DOHH2 (cell line): ENCODE measurements around the gene GHRH.

Source experiments
- H3F3A ChIP-seq: fragments of 200-600 bp; sonication (generic), shearing (Covaris generic); 2 replicates; pipeline ENCODE4 v1.6.0; 2016; ENCODE audit warnings: antibody characterized with exemption, mild to moderate bottlenecking; ENCODE audit not compliant: control insufficient read depth, insufficient read depth
- H3K27ac ChIP-seq: fragments of 200-600 bp; sonication (generic); 2 replicates; pipeline ENCODE4 v1.5.1; 2014; ENCODE audit warnings: low read depth, mild to moderate bottlenecking, low read length, moderate library complexity
- H3K27me3 ChIP-seq: fragments of 200-600 bp; sonication (generic); 2 replicates; pipeline ENCODE4 v1.6.1; 2014; ENCODE audit warnings: mild to moderate bottlenecking, low read length, mixed read lengths; ENCODE audit not compliant: control insufficient read depth
- H3K36me3 ChIP-seq: fragments of 200-600 bp; sonication (generic); 2 replicates; pipeline ENCODE4 v1.6.1; 2014; ENCODE audit warnings: mild to moderate bottlenecking, low read length, moderate library complexity, mixed read lengths; ENCODE audit not compliant: control insufficient read depth
- H3K4me1 ChIP-seq: fragments of 200-600 bp; sonication (generic); 2 replicates; pipeline ENCODE4 v1.6.1; 2014; ENCODE audit warnings: mild to moderate bottlenecking, low read length, mixed read lengths; ENCODE audit not compliant: control insufficient read depth
- H3K4me2 ChIP-seq: fragments of 200-600 bp; sonication (generic); 2 replicates; pipeline ENCODE4 v1.6.0; 2014; ENCODE audit warnings: mild to moderate bottlenecking, low read length, moderate library complexity
- H3K4me3 ChIP-seq: fragments of 200-600 bp; sonication (generic); 2 replicates; pipeline ENCODE4 v1.5.1; 2014; ENCODE audit warnings: mild to moderate bottlenecking, low read length, mixed read lengths
- H3K79me2 ChIP-seq: fragments of 200-600 bp; sonication (generic); 2 replicates; pipeline ENCODE4 v1.6.1; 2014; ENCODE audit warnings: mild to moderate bottlenecking, low read length, mixed read lengths; ENCODE audit not compliant: control insufficient read depth
- H3K9me2 ChIP-seq: fragments of 200-600 bp; sonication (generic); replicated peaks from 2 replicates; pipeline ENCODE4 v1.6.1; 2014; ENCODE audit warnings: mild to moderate bottlenecking, low read length, mixed read lengths; ENCODE audit not compliant: control insufficient read depth
- H3K9me3 ChIP-seq: fragments of 200-600 bp; sonication (generic); 2 replicates; pipeline ENCODE4 v1.6.1; 2014; ENCODE audit warnings: antibody characterized with exemption, low read length, mixed read lengths; ENCODE audit not compliant: control insufficient read depth, insufficient read depth
- H4K20me1 ChIP-seq: fragments of 200-600 bp; sonication (generic); 2 replicates; pipeline ENCODE4 v1.6.0; 2014; ENCODE audit warnings: low read depth, mild to moderate bottlenecking, antibody characterized with exemption, low read length, moderate library complexity; ENCODE audit not compliant: control insufficient read depth, insufficient read depth
- CTCF ChIP-seq: fragments of 200-600 bp; sonication (generic); IDR thresholded peaks from one replicate; pipeline ENCODE4 v1.5.1; 2014; ENCODE audit warnings: antibody characterized with exemption, mild to moderate bottlenecking, low read depth, low read length; ENCODE audit not compliant: poor library complexity, severe bottlenecking
- EZH2phosphoT487 ChIP-seq: fragments of 200-600 bp; sonication (generic); IDR thresholded peaks from 2 replicates; pipeline ENCODE4 v1.6.1; 2017; ENCODE audit warnings: borderline replicate concordance, mild to moderate bottlenecking, antibody characterized with exemption, low read length, moderate library complexity, mixed read lengths

The GHRH gene

DNA sequence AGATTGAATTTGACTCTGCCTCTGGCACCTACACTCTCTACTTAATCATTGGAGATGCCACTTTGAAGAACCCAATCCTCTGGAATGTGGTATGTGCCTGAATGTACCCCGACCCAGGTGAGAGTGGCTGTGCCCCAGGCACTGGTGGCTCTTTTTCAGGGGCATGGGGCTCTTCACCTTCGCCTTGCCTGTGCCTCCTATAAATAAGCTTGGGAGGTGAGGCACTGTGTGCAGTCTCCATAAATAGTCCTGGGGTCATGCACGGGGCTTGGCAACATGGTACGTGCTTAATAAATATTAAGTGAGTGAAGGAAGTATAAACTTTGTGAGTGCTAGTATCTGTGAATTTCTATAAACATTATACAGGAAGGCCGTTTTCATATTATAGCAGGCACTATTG, 33.0 kb downstream of the GHRH start:
- no peaks in the 10 kb centered on the region for H3K9me3 ChIP-seq
- H4K20me1 ChIP-seq, result no peaks in the 10 kb centered on the region
- no peak for TF ChIP-seq CTCF
- TF ChIP-seq EZH2phosphoT487, result no peak
- H3K4me3 ChIP-seq, result no peak overlapping the region
- H3K36me3 ChIP-seq, result peaks cover 100% of the 10 kb centered on the region
- H3K79me2 ChIP-seq, result no peaks in the 10 kb centered on the region
- H3K27ac ChIP-seq, result no peak overlapping the region
- H3K4me2 ChIP-seq, result no peak overlapping the region
- H3F3A ChIP-seq, result no peaks in the 10 kb centered on the region
- H3K27me3 ChIP-seq, result no peaks in the 10 kb centered on the region
- H3K9me2 ChIP-seq, result no peaks in the 10 kb centered on the region
- H3K4me1 ChIP-seq, result no peaks in the 10 kb centered on the region

DNA sequence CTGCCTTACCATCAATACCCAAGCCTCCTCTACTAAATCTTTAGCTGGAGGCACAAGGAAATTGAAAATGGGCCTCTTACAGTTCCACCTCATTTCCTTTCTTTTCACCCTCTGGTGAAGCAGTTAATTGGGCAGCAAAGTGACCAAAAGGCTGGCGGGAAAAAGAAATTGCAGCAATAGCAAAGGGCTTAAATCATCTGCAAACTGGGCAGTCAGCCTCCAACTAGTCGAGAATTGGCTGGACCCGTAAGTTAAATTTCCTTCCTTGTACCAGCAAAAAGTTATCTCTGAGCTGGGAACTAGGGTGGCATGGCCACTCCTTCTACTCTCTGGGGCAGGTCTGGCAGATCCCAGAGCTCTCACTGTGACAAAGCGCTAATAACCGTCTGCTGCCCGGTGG, 33.5 kb downstream of the GHRH start:
- H3K79me2 ChIP-seq, result no peaks in the 10 kb centered on the region
- H3K27ac ChIP-seq, result no peak overlapping the region
- no peaks in the 10 kb centered on the region for H3K9me2 ChIP-seq
- no peak for TF ChIP-seq EZH2phosphoT487
- no peak for TF ChIP-seq CTCF
- no peaks in the 10 kb centered on the region for H3K27me3 ChIP-seq
- no peak overlapping the region for H3K4me3 ChIP-seq
- H3K9me3 ChIP-seq, result no peaks in the 10 kb centered on the region
- H3K4me1 ChIP-seq, result no peaks in the 10 kb centered on the region
- no peaks in the 10 kb centered on the region for H3F3A ChIP-seq
- H4K20me1 ChIP-seq, result no peaks in the 10 kb centered on the region
- H3K36me3 ChIP-seq, result peaks cover 100% of the 10 kb centered on the region
- no peak overlapping the region for H3K4me2 ChIP-seq

DNA sequence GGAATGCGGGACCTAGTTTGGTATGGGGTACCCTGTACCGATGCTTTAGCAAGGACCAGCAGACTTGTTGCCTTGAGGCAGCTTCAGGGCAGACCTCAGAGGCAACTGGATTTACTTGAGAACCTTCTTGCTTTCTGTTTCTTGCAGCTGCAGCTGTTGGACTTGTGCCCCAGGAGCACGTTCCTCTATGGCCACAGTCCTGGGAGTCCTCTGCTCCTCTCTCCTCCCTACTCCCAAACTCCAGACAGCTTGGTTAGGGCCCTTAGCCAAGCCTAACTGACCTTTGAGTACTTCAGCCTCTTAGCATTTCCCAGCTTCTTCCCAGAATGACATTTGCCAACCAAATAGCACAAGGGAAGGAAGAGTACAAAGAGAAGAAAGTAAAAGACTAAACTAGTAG, 34.7 kb downstream of the GHRH start:
- TF ChIP-seq EZH2phosphoT487 (no peak), CTCF (no peak)
- no peak overlapping the region for H3K4me2 ChIP-seq
- no peaks in the 10 kb centered on the region for H3K9me2 ChIP-seq
- no peak overlapping the region for H3K27ac ChIP-seq
- H3K79me2 ChIP-seq, result no peaks in the 10 kb centered on the region
- no peaks in the 10 kb centered on the region for H3K9me3 ChIP-seq
- H3K4me1 ChIP-seq, result no peaks in the 10 kb centered on the region
- peaks cover 100% of the 10 kb centered on the region for H3K36me3 ChIP-seq
- no peaks in the 10 kb centered on the region for H3F3A ChIP-seq
- no peak overlapping the region for H3K4me3 ChIP-seq
- no peaks in the 10 kb centered on the region for H3K27me3 ChIP-seq
- H4K20me1 ChIP-seq, result no peaks in the 10 kb centered on the region

GRCh38 chr20:37225146-37225545, 36.5 kb downstream of the GHRH start:
- no peaks in the 10 kb centered on the region for H3K4me1 ChIP-seq
- H3K79me2 ChIP-seq, result no peaks in the 10 kb centered on the region
- no peak overlapping the region for H3K4me2 ChIP-seq
- H3F3A ChIP-seq, result no peaks in the 10 kb centered on the region
- no peak overlapping the region for H3K4me3 ChIP-seq
- no peaks in the 10 kb centered on the region for H3K9me2 ChIP-seq
- H3K27ac ChIP-seq, result no peak overlapping the region
- H3K9me3 ChIP-seq, result no peaks in the 10 kb centered on the region
- no peaks in the 10 kb centered on the region for H4K20me1 ChIP-seq
- peaks cover 97% of the 10 kb centered on the region for H3K36me3 ChIP-seq
- no peak for TF ChIP-seq EZH2phosphoT487
- no peaks in the 10 kb centered on the region for H3K27me3 ChIP-seq
